Measurements from ENCODE around the gene C1GALT1.

GRCh38 chr7:7254319-7254718 is 72.0 kb downstream of the C1GALT1 start:
- TF ChIP-seq EZH2 (IDR thresholded peaks at IDR 0.05; ENCODE audit: low read length) (no peak), CTCF (optimal IDR thresholded peaks at IDR 0.05 in 1 of 3, IDR thresholded peaks at IDR 0.05 in 1 of 3, conservative IDR thresholded peaks at IDR 0.05 in 1 of 3; ENCODE audit: extremely low read depth in 1 of 3, insufficient read depth in 2 of 3, low read length in 3 of 3) (no peak)

Data from keratinocyte (primary cell).